PC-9 (cell line): ENCODE results near the gene INSYN2B. TPM values are rescaled to one million over a fixed set of nuclear protein-coding genes. Genes with fewer than 3 reads are reported as not detected.
"Not testable (repeated sequence)": the region's sequence is repeated elsewhere in the genome, so short reads cannot be mapped to it uniquely, and the experiment has no call there.

Experiments
- BruUV-seq: library from RNA; stranded (reverse); fragments of 400-500 nt; replicated peaks from 2 replicates; lab custom pipeline; 2021; lab: Mats Ljungman, UMichigan
- CTCF ChIA-PET: fragments of 300-600 bp; sonication (Branson Sonifier 250); formaldehyde crosslinking; loops from one replicate; lab custom pipeline; 2022; ENCODE audit warnings: antibody characterized with exemption; lab: Charles Lee
- POLR2A ChIA-PET: fragments of 300-600 bp; sonication (Branson Sonifier 250); formaldehyde crosslinking; loops from one replicate; lab custom pipeline; 2022; ENCODE audit warnings: antibody characterized with exemption; ENCODE audit not compliant: unreplicated experiment; lab: Charles Lee
- DNase-seq, 2 experiments: peaks; one replicate each; pipeline versions ENCODE4 v3.0.0 to v3.0.0-alpha.2; 2015 to 2022; ENCODE audit warnings: mixed read lengths in 1 of 2
- H2AFZ ChIP-seq: fragments of 200-600 bp; sonication (generic); 2 replicates; pipeline ENCODE4 v1.8.1; 2017; ENCODE audit warnings: antibody characterized with exemption
- H3F3A ChIP-seq: fragments of 200-600 bp; sonication (generic); 2 replicates; pipeline ENCODE4 v1.8.1; 2017; ENCODE audit warnings: antibody characterized with exemption, mild to moderate bottlenecking, low read depth; ENCODE audit not compliant: insufficient read depth
- H3K27ac ChIP-seq: fragments of 200-600 bp; sonication (generic); 2 replicates; pipeline ENCODE4 v1.6.1; 2016; ENCODE audit warnings: mixed run types
- H3K27me3 ChIP-seq: fragments of 200-600 bp; sonication (generic); 2 replicates; pipeline ENCODE4 v1.6.1; 2016; ENCODE audit warnings: low read depth, mixed run types; ENCODE audit not compliant: insufficient read depth
- H3K36me3 ChIP-seq: fragments of 200-600 bp; sonication (generic); 2 replicates; pipeline ENCODE4 v1.6.1; 2016; ENCODE audit warnings: low read depth, mixed run types
- H3K4me1 ChIP-seq: fragments of 200-600 bp; sonication (generic); replicated peaks from 2 replicates; pipeline ENCODE4 v1.6.1; 2016; ENCODE audit warnings: mixed run types; ENCODE audit not compliant: insufficient read depth
- H3K4me2 ChIP-seq: fragments of 200-600 bp; sonication (generic); 2 replicates; pipeline ENCODE4 v1.6.1; 2017; ENCODE audit warnings: mixed run types
- H3K4me3 ChIP-seq: fragments of 200-600 bp; sonication (generic); 2 replicates; pipeline ENCODE4 v1.6.1; 2016; ENCODE audit warnings: mixed run types
- H3K79me2 ChIP-seq: fragments of 200-600 bp; sonication (generic); 2 replicates; pipeline ENCODE4 v1.6.1; 2017; ENCODE audit warnings: low read depth, mixed run types
- H3K9me2 ChIP-seq: fragments of 200-600 bp; sonication (generic); 2 replicates; pipeline ENCODE4 v1.8.1; 2017; ENCODE audit warnings: mild to moderate bottlenecking; ENCODE audit not compliant: insufficient read depth
- H3K9me3 ChIP-seq: fragments of 200-600 bp; sonication (generic); 2 replicates; pipeline ENCODE4 v1.8.1; 2016; ENCODE audit warnings: low read depth; ENCODE audit not compliant: insufficient read depth
- H4K20me1 ChIP-seq: fragments of 200-600 bp; sonication (generic); 2 replicates; pipeline ENCODE4 v1.8.1; 2017; ENCODE audit not compliant: insufficient read depth
- CTCF ChIP-seq: fragments of 200-600 bp; sonication (generic); conservative IDR thresholded peaks from 2 replicates; pipeline ENCODE4 v1.6.1; 2017; ENCODE audit warnings: mixed run types, antibody characterized with exemption, mild to moderate bottlenecking, moderate library complexity
- EZH2 ChIP-seq: fragments of 200-600 bp; sonication (generic); IDR thresholded peaks from 2 replicates; pipeline ENCODE4 v1.8.0; 2017; ENCODE audit warnings: antibody characterized with exemption, low read depth
- intact Hi-C: fragments of 100-400 bp; cut with micrococcal nuclease; formaldehyde crosslinking; loops from one replicate; pipeline ENCODE4 v1.10.0; 2022; ENCODE audit not compliant: unreplicated experiment
- total RNA-seq: library from RNA; stranded (reverse); gene quantifications from 2 replicates; pipeline ENCODE4 v1.2.3, GENCODE V29; 2021

INSYN2B gene
- total RNA-seq, 1 experiment from 2014 or later: not detected

GRCh38 chr5:169956126-169956525, 24.2 kb downstream of the INSYN2B start:
- no peak for DNase-seq
- CTCF ChIA-PET: no interaction called here
- POLR2A ChIA-PET: no interaction called here
- Histone ChIP-seq H3K27ac (no peak overlapping the region), H3F3A (no peaks in the 10 kb centered on the region), H3K9me2 (no peaks in the 10 kb centered on the region), H3K79me2 (no peaks in the 10 kb centered on the region), H3K9me3 (no peaks in the 10 kb centered on the region), H3K36me3 (no peaks in the 10 kb centered on the region), H3K4me2 (no peak overlapping the region), H2AFZ (no peak overlapping the region), H3K4me1 (peaks cover 10% of the 10 kb centered on the region), H3K27me3 (no peaks in the 10 kb centered on the region), H4K20me1 (no peaks in the 10 kb centered on the region), H3K4me3 (no peak overlapping the region)
- intact Hi-C loops: no loop called here
- no TSS peak for BruUV-seq
- no peak for TF ChIP-seq CTCF
- no peak for TF ChIP-seq EZH2

GRCh38 chr5:169954786-169955185, 25.5 kb downstream of the INSYN2B start:
- Histone ChIP-seq H3K4me2 (no peak overlapping the region), H3K27me3 (no peaks in the 10 kb centered on the region), H3K36me3 (no peaks in the 10 kb centered on the region), H3K27ac (no peak overlapping the region), H3K9me2 (no peaks in the 10 kb centered on the region), H3K4me1 (peaks cover 7% of the 10 kb centered on the region), H3F3A (no peaks in the 10 kb centered on the region), H2AFZ (no peak overlapping the region), H3K79me2 (no peaks in the 10 kb centered on the region), H3K9me3 (no peaks in the 10 kb centered on the region), H3K4me3 (no peak overlapping the region), H4K20me1 (no peaks in the 10 kb centered on the region)
- ChIA-PET POLR2A (interaction anchor here (0.6 kb wide), 1 partner anchor 257 kb away, joined by 4 read pairs; no protein-coding TSS in a partner anchor), CTCF (no interaction called here)
- intact Hi-C loops: no loop called here
- BruUV-seq: no TSS peak
- no peak for TF ChIP-seq CTCF
- no peak for TF ChIP-seq EZH2
- DNase-seq: no peak

GRCh38 chr5:169953196-169953595, 27.1 kb downstream of the INSYN2B start:
- POLR2A ChIA-PET, H3K27ac ChIP-seq, BruUV-seq, H3F3A ChIP-seq, H3K9me3 ChIP-seq, H3K27me3 ChIP-seq, H4K20me1 ChIP-seq, H3K79me2 ChIP-seq, H3K4me1 ChIP-seq, H3K36me3 ChIP-seq, H3K4me2 ChIP-seq, H3K9me2 ChIP-seq, intact Hi-C loops, H3K4me3 ChIP-seq, DNase-seq, CTCF ChIA-PET, H2AFZ ChIP-seq: not testable (repeated sequence)

GRCh38 chr5:169950333-169950732, 30.0 kb downstream of the INSYN2B start:
- H3K36me3 ChIP-seq: no peaks in the 10 kb centered on the region
- no TSS peak for BruUV-seq
- peaks cover 14% of the 10 kb centered on the region for H3K4me1 ChIP-seq
- ChIA-PET POLR2A (no interaction called here), CTCF (no interaction called here)
- H2AFZ ChIP-seq: no peak overlapping the region
- no peak overlapping the region for H3K4me2 ChIP-seq
- intact Hi-C loops: no loop called here
- H3K27ac ChIP-seq: no peak overlapping the region
- TF ChIP-seq CTCF: no peak
- TF ChIP-seq EZH2: no peak
- no peaks in the 10 kb centered on the region for H4K20me1 ChIP-seq
- H3K9me2 ChIP-seq: no peaks in the 10 kb centered on the region
- no peak for DNase-seq
- H3K4me3 ChIP-seq: no peak overlapping the region
- H3F3A ChIP-seq: peaks cover 7% of the 10 kb centered on the region; the same call in 1 of the 2 replicates
- no peaks in the 10 kb centered on the region for H3K79me2 ChIP-seq
- no peaks in the 10 kb centered on the region for H3K27me3 ChIP-seq
- H3K9me3 ChIP-seq: no peaks in the 10 kb centered on the region
